ENCODE results near the gene NRXN3. TPM values are rescaled to one million over a fixed set of nuclear protein-coding genes. Genes with fewer than 3 reads are reported as not detected.

The NRXN3 gene
- total and polyA plus RNA-seq, 4 donors: 1.5 to 16.6 (median 7.7) TPM

GRCh38 chr14:78240567-78240966, 70.4 kb downstream of the NRXN3 start:
- ATAC-seq (ENCODE audit: low FRiP score): no peak
- Histone ChIP-seq H3K9me3 (ENCODE audit: control insufficient read depth, low read length) (no peaks in the 10 kb centered on the region), H3K36me3 (ENCODE audit: control insufficient read depth in 1 of 2, insufficient read depth in 2 of 2, low read length in 1 of 2) (no peaks in the 10 kb centered on the region), H3K4me1 (ENCODE audit: control insufficient read depth in 1 of 2, insufficient read depth in 2 of 2, low read length in 2 of 2) (no peaks in the 10 kb centered on the region), H3K4me3 (ENCODE audit: low read length in 2 of 2) (no peak overlapping the region), H3K27ac (ENCODE audit: low read depth in 1 of 2, low read length in 2 of 2) (no peak overlapping the region), H3K27me3 (ENCODE audit: control insufficient read depth in 1 of 2, insufficient read depth in 2 of 2, low read length in 1 of 2) (no peaks in the 10 kb centered on the region)
- WGBS, 2 donors: 56 to 64% methylated on average over 3 of the region's 3 CpGs
- intact Hi-C loops (cut with DNase I): no loop called here
- DNase-seq: no peak

GRCh38 chr14:78242086-78242485, 71.9 kb downstream of the NRXN3 start:
- Histone ChIP-seq H3K4me1 (ENCODE audit: control insufficient read depth in 1 of 2, insufficient read depth in 2 of 2, low read length in 2 of 2) (no peaks in the 10 kb centered on the region), H3K9me3 (ENCODE audit: control insufficient read depth, low read length) (no peaks in the 10 kb centered on the region), H3K36me3 (ENCODE audit: control insufficient read depth in 1 of 2, insufficient read depth in 2 of 2, low read length in 1 of 2) (no peaks in the 10 kb centered on the region), H3K4me3 (ENCODE audit: low read length in 2 of 2) (no peak overlapping the region), H3K27me3 (ENCODE audit: control insufficient read depth in 1 of 2, insufficient read depth in 2 of 2, low read length in 1 of 2) (no peaks in the 10 kb centered on the region), H3K27ac (ENCODE audit: low read depth in 1 of 2, low read length in 2 of 2) (no peak overlapping the region)
- no peak for DNase-seq
- ATAC-seq (ENCODE audit: low FRiP score): no peak
- intact Hi-C loops (cut with DNase I): no loop called here
- WGBS, 2 donors: 44 to 49% methylated on average over 5 of the region's 5 CpGs

DNA sequence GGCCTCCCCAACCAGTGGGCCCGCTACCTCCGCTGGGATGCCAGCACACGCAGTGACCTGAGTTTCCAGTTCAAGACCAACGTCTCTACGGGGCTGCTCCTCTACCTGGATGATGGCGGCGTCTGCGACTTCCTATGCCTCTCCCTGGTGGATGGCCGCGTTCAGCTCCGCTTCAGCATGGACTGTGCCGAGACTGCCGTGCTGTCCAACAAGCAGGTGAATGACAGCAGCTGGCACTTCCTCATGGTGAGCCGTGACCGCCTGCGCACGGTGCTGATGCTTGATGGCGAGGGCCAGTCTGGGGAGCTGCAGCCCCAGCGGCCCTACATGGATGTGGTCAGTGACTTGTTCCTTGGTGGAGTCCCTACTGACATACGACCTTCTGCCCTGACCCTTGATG, 73.0 kb downstream of the NRXN3 start:
- no peak for DNase-seq
- H3K9me3 ChIP-seq (ENCODE audit: control insufficient read depth, low read length): no peaks in the 10 kb centered on the region
- H3K36me3 ChIP-seq (ENCODE audit: control insufficient read depth in 1 of 2, insufficient read depth in 2 of 2, low read length in 1 of 2): no peaks in the 10 kb centered on the region
- ATAC-seq (ENCODE audit: low FRiP score): no peak
- intact Hi-C loops (cut with DNase I): no loop called here
- H3K27me3 ChIP-seq (ENCODE audit: control insufficient read depth in 1 of 2, insufficient read depth in 2 of 2, low read length in 1 of 2): no peaks in the 10 kb centered on the region
- no peak overlapping the region for H3K4me3 ChIP-seq (ENCODE audit: low read length in 2 of 2)
- 93% methylated on average over 20 of the region's 20 CpGs for WGBS, 2 donors
- no peaks in the 10 kb centered on the region for H3K4me1 ChIP-seq (ENCODE audit: control insufficient read depth in 1 of 2, insufficient read depth in 2 of 2, low read length in 2 of 2)
- no peak overlapping the region for H3K27ac ChIP-seq (ENCODE audit: low read depth in 1 of 2, low read length in 2 of 2)

DNA sequence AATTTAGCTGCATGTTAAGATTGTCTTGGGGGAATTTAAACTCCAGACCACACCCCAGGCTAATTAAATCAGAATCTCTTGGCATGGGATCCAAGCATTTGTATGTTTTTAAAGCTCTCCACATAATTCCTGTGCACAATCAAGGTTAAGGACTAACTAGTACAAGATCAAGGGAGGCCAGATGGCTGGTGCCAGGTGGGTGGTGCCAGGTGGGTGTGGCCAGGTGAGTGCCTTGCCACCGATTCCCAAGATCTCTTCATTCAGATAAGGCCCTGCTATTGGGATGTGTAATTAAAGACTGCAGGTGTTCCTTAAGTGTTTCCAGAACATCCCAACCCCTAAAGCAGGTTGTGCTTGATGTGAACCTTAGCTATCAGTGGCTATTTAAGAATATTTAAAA, 75.1 kb downstream of the NRXN3 start:
- WGBS, 2 donors: 59 to 67% methylated on average over 1 of the region's 1 CpG
- H3K36me3 ChIP-seq (ENCODE audit: control insufficient read depth in 1 of 2, insufficient read depth in 2 of 2, low read length in 1 of 2): no peaks in the 10 kb centered on the region
- no peaks in the 10 kb centered on the region for H3K4me1 ChIP-seq (ENCODE audit: control insufficient read depth in 1 of 2, insufficient read depth in 2 of 2, low read length in 2 of 2)
- DNase-seq: no peak
- intact Hi-C loops (cut with DNase I): no loop called here
- no peak overlapping the region for H3K4me3 ChIP-seq (ENCODE audit: low read length in 2 of 2)
- no peak for ATAC-seq (ENCODE audit: low FRiP score)
- H3K27me3 ChIP-seq (ENCODE audit: control insufficient read depth in 1 of 2, insufficient read depth in 2 of 2, low read length in 1 of 2): no peaks in the 10 kb centered on the region
- H3K27ac ChIP-seq (ENCODE audit: low read depth in 1 of 2, low read length in 2 of 2): no peak overlapping the region
- no peaks in the 10 kb centered on the region for H3K9me3 ChIP-seq (ENCODE audit: control insufficient read depth, low read length)

GRCh38 chr14:78248501-78249090, 78.4 kb downstream of the NRXN3 start:
- Histone ChIP-seq H3K36me3 (ENCODE audit: control insufficient read depth in 1 of 2, insufficient read depth in 2 of 2, low read length in 1 of 2) (no peaks in the 10 kb centered on the region), H3K27ac (ENCODE audit: low read depth in 1 of 2, low read length in 2 of 2) (no peak overlapping the region), H3K27me3 (ENCODE audit: control insufficient read depth in 1 of 2, insufficient read depth in 2 of 2, low read length in 1 of 2) (no peaks in the 10 kb centered on the region), H3K9me3 (ENCODE audit: control insufficient read depth, low read length) (no peaks in the 10 kb centered on the region), H3K4me3 (ENCODE audit: low read length in 2 of 2) (no peak overlapping the region), H3K4me1 (ENCODE audit: control insufficient read depth in 1 of 2, insufficient read depth in 2 of 2, low read length in 2 of 2) (no peaks in the 10 kb centered on the region)
- intact Hi-C loops (cut with DNase I): no loop called here
- ATAC-seq (ENCODE audit: low FRiP score) (no peak), DNase-seq (no peak)
- WGBS, 2 donors: 8 to 24% methylated on average over 3 of the region's 3 CpGs

DNA sequence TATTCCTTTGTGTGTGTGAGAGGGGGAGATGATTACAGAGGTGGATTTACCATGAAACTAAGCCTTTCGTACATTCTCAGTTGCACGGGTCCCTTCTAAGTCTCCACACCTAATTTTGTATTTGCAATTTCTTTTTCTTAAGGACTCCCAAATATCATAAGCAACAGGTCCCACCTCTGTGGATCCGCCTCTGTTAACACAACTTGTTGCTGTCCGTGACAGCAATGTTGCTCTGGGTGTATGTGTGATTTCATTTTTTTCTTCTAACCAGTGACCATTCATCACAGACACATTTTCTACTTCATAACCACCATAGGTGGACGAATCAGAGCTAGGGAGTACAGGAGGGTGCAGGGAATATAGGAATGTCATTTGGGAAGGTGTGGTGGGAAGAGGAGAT, 81.1 kb downstream of the NRXN3 start:
- Histone ChIP-seq H3K4me3 (ENCODE audit: low read length in 2 of 2) (no peak overlapping the region), H3K36me3 (ENCODE audit: control insufficient read depth in 1 of 2, insufficient read depth in 2 of 2, low read length in 1 of 2) (no peaks in the 10 kb centered on the region), H3K27me3 (ENCODE audit: control insufficient read depth in 1 of 2, insufficient read depth in 2 of 2, low read length in 1 of 2) (no peaks in the 10 kb centered on the region), H3K9me3 (ENCODE audit: control insufficient read depth, low read length) (no peaks in the 10 kb centered on the region), H3K4me1 (ENCODE audit: control insufficient read depth in 1 of 2, insufficient read depth in 2 of 2, low read length in 2 of 2) (no peaks in the 10 kb centered on the region), H3K27ac (ENCODE audit: low read depth in 1 of 2, low read length in 2 of 2) (no peak overlapping the region)
- intact Hi-C loops (cut with DNase I): no loop called here
- 75% methylated on average over 5 of the region's 5 CpGs for WGBS, 2 donors
- no peak for ATAC-seq (ENCODE audit: low FRiP score)
- no peak for DNase-seq

DNA sequence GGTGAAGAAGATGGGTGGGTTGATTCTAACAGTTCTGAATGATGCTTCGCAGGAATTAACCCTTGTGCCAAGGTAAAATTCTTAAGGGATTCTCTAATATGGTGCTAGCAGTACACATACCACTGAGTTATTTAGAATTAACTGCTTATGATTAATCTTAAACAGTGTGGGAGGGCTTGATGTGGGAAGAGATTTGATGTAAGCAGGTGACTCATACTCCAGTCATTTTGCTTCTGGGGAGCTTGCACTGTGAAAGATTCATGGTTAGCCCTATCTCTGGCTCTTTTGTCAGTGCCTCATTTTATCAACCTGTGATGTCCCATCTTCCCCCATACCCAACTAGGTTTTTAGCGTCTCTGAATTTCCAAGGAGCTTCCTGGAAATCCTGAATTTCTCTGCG, 83.8 kb downstream of the NRXN3 start:
- H3K4me1 ChIP-seq (ENCODE audit: control insufficient read depth in 1 of 2, insufficient read depth in 2 of 2, low read length in 2 of 2): no peaks in the 10 kb centered on the region
- intact Hi-C loops (cut with DNase I): no loop called here
- 89 to 92% methylated on average over 3 of the region's 3 CpGs for WGBS, 2 donors
- no peak overlapping the region for H3K27ac ChIP-seq (ENCODE audit: low read depth in 1 of 2, low read length in 2 of 2)
- no peaks in the 10 kb centered on the region for H3K27me3 ChIP-seq (ENCODE audit: control insufficient read depth in 1 of 2, insufficient read depth in 2 of 2, low read length in 1 of 2)
- ATAC-seq (ENCODE audit: low FRiP score): no peak
- H3K9me3 ChIP-seq (ENCODE audit: control insufficient read depth, low read length): no peaks in the 10 kb centered on the region
- no peak for DNase-seq
- no peaks in the 10 kb centered on the region for H3K36me3 ChIP-seq (ENCODE audit: control insufficient read depth in 1 of 2, insufficient read depth in 2 of 2, low read length in 1 of 2)
- H3K4me3 ChIP-seq (ENCODE audit: low read length in 2 of 2): no peak overlapping the region

GRCh38 chr14:78254911-78255461, 84.8 kb downstream of the NRXN3 start:
- no peaks in the 10 kb centered on the region for H3K27me3 ChIP-seq (ENCODE audit: control insufficient read depth in 1 of 2, insufficient read depth in 2 of 2, low read length in 1 of 2)
- ATAC-seq (ENCODE audit: low FRiP score): no peak
- intact Hi-C loops (cut with DNase I): no loop called here
- DNase-seq: no peak
- H3K4me1 ChIP-seq (ENCODE audit: control insufficient read depth in 1 of 2, insufficient read depth in 2 of 2, low read length in 2 of 2): no peaks in the 10 kb centered on the region
- no peak overlapping the region for H3K4me3 ChIP-seq (ENCODE audit: low read length in 2 of 2)
- H3K27ac ChIP-seq (ENCODE audit: low read depth in 1 of 2, low read length in 2 of 2): no peak overlapping the region
- no peaks in the 10 kb centered on the region for H3K36me3 ChIP-seq (ENCODE audit: control insufficient read depth in 1 of 2, insufficient read depth in 2 of 2, low read length in 1 of 2)
- H3K9me3 ChIP-seq (ENCODE audit: control insufficient read depth, low read length): no peaks in the 10 kb centered on the region
- 71 to 79% methylated on average over 9 of the region's 9 CpGs for WGBS, 2 donors

GRCh38 chr14:78259831-78260230, 89.7 kb downstream of the NRXN3 start:
- intact Hi-C loops (cut with DNase I): no loop called here
- no peaks in the 10 kb centered on the region for H3K4me1 ChIP-seq (ENCODE audit: control insufficient read depth in 1 of 2, insufficient read depth in 2 of 2, low read length in 2 of 2)
- WGBS, 2 donors: 59 to 66% methylated on average over 6 of the region's 6 CpGs
- no peak for ATAC-seq (ENCODE audit: low FRiP score)
- H3K27me3 ChIP-seq (ENCODE audit: control insufficient read depth in 1 of 2, insufficient read depth in 2 of 2, low read length in 1 of 2): peaks cover 0 to 1% of the 10 kb centered on the region in 2 donors
- no peak for DNase-seq
- H3K36me3 ChIP-seq (ENCODE audit: control insufficient read depth in 1 of 2, insufficient read depth in 2 of 2, low read length in 1 of 2): no peaks in the 10 kb centered on the region
- no peaks in the 10 kb centered on the region for H3K9me3 ChIP-seq (ENCODE audit: control insufficient read depth, low read length)
- no peak overlapping the region for H3K4me3 ChIP-seq (ENCODE audit: low read length in 2 of 2)
- H3K27ac ChIP-seq (ENCODE audit: low read depth in 1 of 2, low read length in 2 of 2): no peak overlapping the region
